HUDEP-2 (cell line): ENCODE data around the gene CTU2.

Experiments used
- DNase-seq, 76 experiments: peaks; one replicate each; lab custom pipeline; 2025; ENCODE audit not compliant: unreplicated experiment in 76 of 76; lab: John Stamatoyannopoulos, UW

Gene CTU2

GRCh38 chr16:88695753-88696152, 10.6 kb upstream of the CTU2 start:
- DNase-seq = no peak

DNA sequence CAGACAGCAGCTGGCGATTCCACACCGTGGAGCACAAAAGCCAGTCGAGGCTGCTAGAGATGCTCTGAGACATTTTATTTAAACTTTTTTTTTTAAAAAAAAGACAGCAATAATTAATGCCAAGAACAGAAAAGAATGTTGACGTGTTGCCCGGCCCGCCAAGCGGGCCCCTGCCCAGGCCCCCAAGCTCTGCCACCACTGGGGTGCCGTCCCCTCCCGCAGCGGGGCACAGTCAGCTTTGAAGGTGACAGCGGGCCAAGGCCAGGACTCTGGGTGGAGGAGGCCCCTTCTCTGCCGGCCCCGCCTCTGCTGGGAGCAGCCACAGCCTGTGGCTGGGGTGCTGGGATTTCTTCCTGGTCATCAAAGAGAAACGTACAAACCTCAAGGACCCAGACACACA, 9.9 kb upstream of the CTU2 start:
- DNase-seq = no peak

DNA sequence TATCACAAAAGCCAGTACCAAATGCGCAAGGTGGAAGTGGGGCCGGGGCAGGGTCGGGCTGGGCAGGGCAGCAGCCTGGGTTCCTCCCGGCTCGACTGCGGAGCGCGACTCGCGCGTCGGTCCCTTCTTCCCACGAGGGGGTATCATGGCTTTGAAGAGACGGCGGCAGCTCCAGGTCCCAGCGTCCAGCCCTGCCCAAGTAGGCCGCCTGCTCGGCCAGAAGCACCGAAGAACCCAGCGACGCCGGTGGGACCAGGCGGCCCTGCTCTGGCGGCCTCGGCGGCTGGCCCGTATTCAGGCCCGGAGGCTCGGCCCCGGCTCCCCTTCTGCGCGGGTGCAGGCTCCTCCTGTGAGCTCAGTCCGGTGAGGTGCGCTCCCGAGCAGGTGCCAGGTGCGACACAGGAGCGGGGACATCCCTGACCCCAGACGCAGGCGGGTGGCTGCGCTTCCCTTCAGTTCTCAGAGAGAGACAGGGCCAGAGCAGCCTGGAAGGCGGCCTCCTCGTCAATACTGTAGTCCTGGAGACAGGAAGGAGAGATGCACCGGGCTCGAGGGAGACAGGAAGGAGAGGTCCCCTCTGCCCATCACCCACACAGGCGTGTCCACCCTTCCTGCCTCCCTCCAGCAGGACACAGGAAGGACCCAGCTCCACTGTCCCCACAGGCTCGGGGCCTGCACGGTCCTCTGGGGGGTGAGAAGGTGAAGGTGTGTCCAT, 9.0 kb upstream of the CTU2 start:
- DNase-seq = no peak

GRCh38 chr16:88697831-88698615, 8.3 kb upstream of the CTU2 start:
- DNase-seq = no peak

GRCh38 chr16:88698646-88699045, 7.7 kb upstream of the CTU2 start:
- DNase-seq = no peak

DNA sequence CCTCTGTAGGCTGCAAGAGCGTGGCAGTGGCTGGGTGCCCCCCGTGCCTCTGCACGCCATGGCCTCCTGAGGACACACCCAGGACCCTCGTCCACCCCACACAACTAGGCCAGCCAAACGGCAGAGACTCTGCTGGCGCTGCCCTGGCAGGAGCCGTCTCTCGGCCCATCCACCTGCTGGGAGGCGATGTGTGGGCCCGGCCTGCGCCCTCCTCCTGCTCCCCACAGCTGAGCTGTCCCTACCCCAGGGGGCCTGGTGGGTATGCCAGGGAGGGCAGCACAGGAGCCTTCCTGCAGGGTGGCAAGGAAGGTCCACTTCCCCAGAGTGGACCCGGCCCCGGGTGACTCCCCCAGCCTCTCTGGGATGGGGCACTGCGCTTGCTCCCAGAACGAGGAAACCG, 7.1 kb upstream of the CTU2 start:
- DNase-seq = no peak

- no peak for DNase-seq
Measured at GRCh38 chr16:88700322-88700635, 6.0 kb upstream of the CTU2 start.

DNA sequence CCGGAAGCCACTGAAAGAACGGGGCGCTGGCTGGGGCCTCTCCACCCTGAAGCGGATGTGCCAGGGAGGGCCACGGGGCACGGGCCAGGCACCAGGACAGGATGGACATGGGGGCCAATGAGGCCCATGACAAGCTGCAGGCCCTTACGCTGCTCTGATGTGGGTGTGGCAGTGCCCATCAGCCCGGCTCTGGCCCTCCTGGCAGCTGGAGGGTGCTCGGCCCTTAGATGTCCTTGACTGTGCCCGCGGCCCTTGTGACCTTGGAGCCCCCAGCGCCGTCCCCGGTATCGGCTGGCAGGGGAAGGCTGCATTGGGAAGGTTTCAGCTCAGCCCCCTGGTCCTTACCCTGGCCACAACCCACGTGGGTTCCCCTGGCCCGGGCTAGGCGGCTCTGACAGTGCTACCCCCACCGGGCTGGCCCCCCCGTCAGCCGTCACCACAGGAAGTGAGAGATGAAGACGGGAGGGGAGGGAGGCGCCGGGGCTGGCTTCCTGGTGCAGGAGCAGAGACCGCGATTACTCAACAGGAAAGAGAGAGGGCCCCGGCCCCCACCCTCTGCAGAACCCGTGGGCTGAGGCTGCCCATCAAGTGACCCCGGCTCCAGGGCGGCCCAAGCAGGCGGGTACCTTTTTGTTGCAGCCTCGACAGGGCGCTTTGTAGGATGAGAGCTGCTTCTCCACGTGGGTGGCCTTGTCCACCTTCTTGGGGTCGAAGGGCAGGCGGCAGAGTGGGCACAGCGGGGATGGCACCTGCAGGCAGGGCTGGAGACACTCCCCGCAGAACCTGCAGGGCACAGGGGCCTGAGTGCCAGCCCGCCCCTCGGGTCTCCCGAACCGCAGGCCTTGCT, 5.4 kb upstream of the CTU2 start:
- DNase-seq = peak in 57 of 76 experiments; percentile 8 to 80 (median 53)

GRCh38 chr16:88701581-88702370, 4.5 kb upstream of the CTU2 start:
- DNase-seq = no peak

DNA sequence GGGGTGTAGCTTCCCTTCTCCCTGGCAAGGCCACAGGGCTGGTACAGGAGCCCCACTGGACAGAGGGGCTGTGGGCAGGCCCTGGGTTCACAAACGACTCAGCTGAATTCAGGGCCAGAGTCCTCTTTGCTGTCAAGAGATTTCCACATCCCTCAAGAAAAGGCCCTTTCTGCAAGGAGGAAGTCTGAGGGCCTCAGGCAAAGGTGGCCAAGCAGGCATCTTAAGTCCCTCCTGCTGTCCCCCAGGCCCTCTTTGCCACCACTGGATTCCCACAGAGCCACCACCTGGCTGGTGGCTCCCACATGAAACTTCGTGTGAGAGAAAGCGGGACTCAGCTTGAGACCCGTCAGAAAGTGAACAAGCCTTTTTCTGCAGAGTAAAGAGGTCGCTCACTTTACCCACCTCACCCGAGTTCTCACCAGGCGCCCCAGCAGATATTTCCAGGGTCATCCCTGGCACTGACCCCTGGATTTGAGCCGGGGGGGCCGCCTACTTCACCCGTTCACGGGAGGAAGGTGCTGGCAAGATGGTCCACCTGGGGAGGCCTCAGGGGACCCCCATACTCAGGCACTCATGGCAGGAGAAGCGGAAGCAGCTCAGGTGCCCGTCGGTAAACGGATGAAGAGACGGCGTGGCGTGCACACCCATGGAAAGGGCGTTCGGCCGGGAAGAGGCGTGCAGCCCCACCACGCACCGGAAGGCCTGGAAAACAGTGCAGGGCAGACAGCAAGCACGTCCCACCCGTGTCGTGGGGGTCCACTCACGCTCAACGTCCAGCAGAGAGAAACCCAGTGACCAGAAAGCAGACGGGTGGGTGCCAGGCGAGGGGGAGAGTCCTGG, 3.7 kb upstream of the CTU2 start:
- DNase-seq = no peak

DNA sequence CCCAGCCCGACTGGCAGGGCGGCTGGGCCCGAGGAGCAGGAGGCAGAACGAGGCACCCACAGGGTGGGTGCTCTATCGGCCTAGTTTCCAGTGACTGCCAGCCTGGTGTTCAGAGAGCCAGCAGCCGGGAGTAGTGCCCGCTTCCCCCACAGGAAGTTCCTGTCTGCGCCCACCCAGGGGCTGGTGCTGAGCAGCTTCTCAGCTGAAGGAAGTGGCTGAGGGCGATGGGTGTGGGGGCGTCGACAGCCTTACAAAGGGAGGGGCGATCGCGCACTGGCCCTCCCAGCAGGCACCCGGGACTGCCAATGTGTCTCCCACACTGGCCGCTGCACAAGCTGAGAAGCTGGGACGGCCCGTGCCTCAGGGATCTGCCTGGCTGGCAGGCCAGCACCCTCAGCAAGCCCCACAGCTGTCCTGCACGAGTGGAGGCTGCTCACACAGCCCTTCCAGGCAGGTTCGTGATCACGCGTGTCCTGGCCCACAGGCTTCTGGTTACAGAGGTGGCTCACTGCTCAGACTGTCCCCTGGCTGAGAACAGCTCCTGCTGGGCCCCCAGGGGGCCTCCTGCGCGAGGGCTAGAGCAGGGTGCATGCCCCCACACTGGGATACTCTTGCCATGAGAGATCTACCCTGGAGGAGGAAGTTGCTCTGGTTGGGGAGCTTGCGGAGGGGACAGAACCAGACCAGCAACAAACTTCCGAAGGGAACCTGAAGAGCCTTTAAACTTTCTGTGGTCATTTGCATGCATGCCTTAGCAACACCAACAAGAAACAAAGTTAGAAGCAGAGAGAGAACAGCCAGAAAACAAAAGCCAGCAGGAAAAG, 2.6 kb upstream of the CTU2 start:
- no peak for DNase-seq

GRCh38 chr16:88705076-88705684, 1.1 kb upstream of the CTU2 start:
- DNase-seq = peak in 3 of 76 experiments; percentile 12 to 32 (median 21)

DNA sequence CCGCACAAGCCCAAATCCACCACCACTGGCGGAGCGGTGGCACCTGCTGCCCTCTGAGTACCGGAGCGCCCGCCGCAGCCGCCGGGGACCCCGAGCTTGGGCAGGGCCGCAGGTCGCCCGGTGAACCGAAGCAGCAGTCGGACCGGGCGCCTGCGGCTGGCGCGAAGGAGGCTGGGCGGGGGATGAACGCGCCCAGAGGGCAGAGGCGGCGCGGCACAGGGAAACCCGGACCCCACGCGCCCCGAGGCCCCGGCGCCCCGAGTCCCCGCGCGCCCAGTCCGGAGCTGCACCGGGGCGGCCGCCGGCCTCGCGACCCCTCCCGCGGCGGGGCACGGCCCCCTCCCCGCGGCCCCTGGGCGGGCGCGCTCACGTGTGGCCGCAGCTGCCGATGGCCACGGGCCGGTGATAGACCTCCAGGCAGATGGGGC, 488 bp upstream of the CTU2 start:
- DNase-seq = peak in 2 of 76 experiments; percentile 11 to 33

GRCh38 chr16:88706965-88707826, 893 bp downstream of the CTU2 start:
- DNase-seq = peak in 9 of 76 experiments; percentile 5 to 37 (median 21)

- no peak for DNase-seq
Measured at GRCh38 chr16:88710556-88710955, 4.3 kb downstream of the CTU2 start.

GRCh38 chr16:88711750-88712340, 5.5 kb downstream of the CTU2 start:
- DNase-seq = no peak

DNA sequence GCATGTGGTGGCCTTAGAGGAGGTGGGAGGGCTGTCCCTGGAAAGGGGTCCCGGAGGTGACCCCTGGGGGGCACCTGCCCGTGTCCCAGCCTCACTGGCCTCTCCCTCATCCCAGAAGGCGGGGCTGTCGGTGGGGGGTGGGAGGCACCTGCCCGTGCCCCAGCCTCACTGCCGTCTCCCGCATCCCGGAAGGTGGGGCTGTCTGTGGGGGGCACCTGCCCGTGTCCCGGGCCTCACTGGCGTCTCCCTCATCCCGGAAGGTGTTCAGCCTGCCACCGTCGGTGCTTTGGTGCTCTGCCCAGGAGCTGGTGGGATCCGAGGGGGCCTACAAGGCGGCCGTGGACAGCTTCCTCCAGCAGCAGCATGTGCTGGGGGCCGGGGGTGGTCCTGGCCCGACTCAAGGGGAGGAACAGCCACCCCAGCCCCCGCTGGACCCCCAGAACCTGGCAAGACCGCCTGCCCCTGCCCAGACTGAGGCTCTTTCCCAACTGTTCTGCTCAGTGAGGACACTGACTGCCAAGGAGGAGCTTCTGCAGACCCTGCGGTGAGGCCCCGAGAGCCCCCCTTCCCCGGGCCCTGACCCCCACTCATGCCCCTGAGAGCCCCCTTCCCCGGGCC, 6.2 kb downstream of the CTU2 start:
- DNase-seq = no peak
